ENCODE measurements around the gene PTGER1.

DNA sequence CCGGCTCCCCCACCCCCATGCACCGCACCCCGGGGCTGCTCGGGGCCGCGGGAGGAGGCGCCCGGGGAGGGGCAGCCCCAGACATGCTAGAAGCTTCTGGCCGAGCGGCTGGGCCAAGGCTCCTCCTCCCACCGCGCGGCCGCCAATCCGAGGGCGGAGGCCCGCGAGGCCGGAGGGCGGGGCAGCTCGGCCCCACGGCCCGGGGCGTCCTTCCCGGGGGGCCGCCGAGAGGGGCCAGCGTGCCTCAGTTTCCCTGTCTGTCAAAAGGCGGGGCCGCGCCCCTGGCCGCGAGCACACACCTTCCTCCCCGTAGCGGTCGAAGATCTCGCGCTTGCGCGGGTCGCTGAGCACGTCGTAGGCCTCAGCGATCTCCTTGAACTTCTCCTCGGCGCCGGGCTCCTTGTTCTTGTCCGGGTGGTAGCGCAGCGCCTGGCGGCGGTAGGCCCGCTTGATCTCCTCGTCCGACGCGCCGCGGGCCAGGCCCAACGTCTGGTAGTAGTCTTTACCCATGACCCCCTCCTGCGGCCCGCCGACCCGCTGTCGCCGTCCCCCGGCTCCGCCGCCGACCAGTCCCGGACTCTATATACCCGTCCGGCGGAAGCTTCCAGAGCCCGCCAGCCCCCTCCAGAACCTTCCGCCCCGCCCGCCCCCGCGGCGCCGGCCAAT is 42.8 kb upstream of the PTGER1 start, which contains the start of gene DNAJB1:
- TF ChIP-seq POLR2AphosphoS5 (IDR thresholded peaks at IDR 0.05; ENCODE audit: low read depth, low read length) (peak; percentile 95), POLR2A (IDR thresholded peaks at IDR 0.05; ENCODE audit: low read depth, low read length) (peak; percentile 96), TAF1 (IDR thresholded peaks at IDR 0.05; ENCODE audit: borderline replicate concordance, low read depth, low read length) (peak; percentile 50)

Measured in GM12892 (cell line).